ENCODE data around the gene PIEZO2.

The PIEZO2 gene

GRCh38 chr18:10899481-10899880 lies 249.9 kb downstream of the PIEZO2 start:
- DNase-seq (ENCODE audit: low read depth): no peak
- no peak for TF ChIP-seq CTCF (IDR thresholded peaks at IDR 0.05; ENCODE audit: insufficient read depth, low read depth, low read length, missing control alignments)
- no peak overlapping the region for H3K4me3 ChIP-seq (ENCODE audit: low read length)

GRCh38 chr18:10898417-10898974 lies 250.9 kb downstream of the PIEZO2 start:
- DNase-seq (ENCODE audit: low read depth): no peak
- no peak overlapping the region for H3K4me3 ChIP-seq (ENCODE audit: low read length)
- TF ChIP-seq CTCF (IDR thresholded peaks at IDR 0.05; ENCODE audit: insufficient read depth, low read depth, low read length, missing control alignments): no peak

GRCh38 chr18:10896851-10897250 lies 252.5 kb downstream of the PIEZO2 start:
- DNase-seq (ENCODE audit: low read depth): no peak
- no peak overlapping the region for H3K4me3 ChIP-seq (ENCODE audit: low read length)
- no peak for TF ChIP-seq CTCF (IDR thresholded peaks at IDR 0.05; ENCODE audit: insufficient read depth, low read depth, low read length, missing control alignments)

GRCh38 chr18:10895976-10896375 lies 253.4 kb downstream of the PIEZO2 start:
- no peak overlapping the region for H3K4me3 ChIP-seq (ENCODE audit: low read length)
- no peak for DNase-seq (ENCODE audit: low read depth)
- TF ChIP-seq CTCF (IDR thresholded peaks at IDR 0.05; ENCODE audit: insufficient read depth, low read depth, low read length, missing control alignments): no peak

GRCh38 chr18:10894501-10894900 lies 254.9 kb downstream of the PIEZO2 start:
- DNase-seq (ENCODE audit: low read depth): no peak
- no peak for TF ChIP-seq CTCF (IDR thresholded peaks at IDR 0.05; ENCODE audit: insufficient read depth, low read depth, low read length, missing control alignments)
- H3K4me3 ChIP-seq (ENCODE audit: low read length): no peak overlapping the region

GRCh38 chr18:10893761-10894160 lies 255.6 kb downstream of the PIEZO2 start:
- DNase-seq (ENCODE audit: low read depth): no peak
- no peak for TF ChIP-seq CTCF (IDR thresholded peaks at IDR 0.05; ENCODE audit: insufficient read depth, low read depth, low read length, missing control alignments)
- H3K4me3 ChIP-seq (ENCODE audit: low read length): no peak overlapping the region

- no peak for TF ChIP-seq CTCF (IDR thresholded peaks at IDR 0.05; ENCODE audit: insufficient read depth, low read depth, low read length, missing control alignments)
- H3K4me3 ChIP-seq (ENCODE audit: low read length): no peak overlapping the region
- DNase-seq (ENCODE audit: low read depth): no peak
Measured at GRCh38 chr18:10893196-10893595, 256.2 kb downstream of the PIEZO2 start.
